Chondrocyte (in vitro differentiated cells): Measurements from ENCODE around the gene NPW. TPM values are rescaled to one million over a fixed set of nuclear protein-coding genes. Genes with fewer than 3 reads are reported as not detected.

Source experiments
- DNase-seq: peaks from one replicate; pipeline ENCODE4 v3.0.0; 2021; ENCODE audit warnings: mixed read lengths, low spot score
- H3K27ac Mint-ChIP-seq: one replicate; pipeline ENCODE4 v1.8.0; 2021; ENCODE audit warnings: mild to moderate bottlenecking, moderate library complexity, mixed read lengths; ENCODE audit not compliant: unreplicated experiment
- H3K27me3 Mint-ChIP-seq: 2 replicates; pipeline ENCODE4 v1.8.0; 2021; ENCODE audit warnings: low read depth, mixed read lengths
- H3K36me3 Mint-ChIP-seq: 2 replicates; pipeline ENCODE4 v1.8.0; 2021; ENCODE audit warnings: low read depth, mixed read lengths
- H3K4me1 Mint-ChIP-seq: 2 replicates; pipeline ENCODE4 v1.8.0; 2021; ENCODE audit warnings: low read depth, mild to moderate bottlenecking, mixed read lengths
- H3K4me3 Mint-ChIP-seq: one replicate; pipeline ENCODE4 v1.8.0; 2021; ENCODE audit warnings: mild to moderate bottlenecking, moderate library complexity, mixed read lengths; ENCODE audit not compliant: unreplicated experiment
- H3K9me3 Mint-ChIP-seq: 2 replicates; pipeline ENCODE4 v1.8.0; 2021; ENCODE audit warnings: low read depth, mixed read lengths
- CTCF ChIP-seq: fragments of 200-600 bp; sonication (generic); IDR thresholded peaks from 2 replicates; pipeline ENCODE4 v1.5.0; 2021; ENCODE audit warnings: antibody characterized with exemption, mild to moderate bottlenecking, moderate library complexity
- total RNA-seq: library from RNA; stranded (reverse); gene quantifications from 3 replicates; pipeline ENCODE4 v1.2.1, GENCODE V29; 2021

The NPW gene
- total RNA-seq, 1 donor from 2014 or later: 2.5 TPM

- no peaks in the 10 kb centered on the region for H3K36me3 Mint-ChIP-seq
- H3K4me1 Mint-ChIP-seq: peaks cover 11% of the 10 kb centered on the region
- DNase-seq: no peak
- no peak for TF ChIP-seq CTCF
- no peaks in the 10 kb centered on the region for H3K9me3 Mint-ChIP-seq
- H3K27me3 Mint-ChIP-seq: no peaks in the 10 kb centered on the region
- no peak overlapping the region for H3K27ac Mint-ChIP-seq
- no peak overlapping the region for H3K4me3 Mint-ChIP-seq
Observed at GRCh38 chr16:2013527-2013926, 6.1 kb upstream of the NPW start.

- DNase-seq: no peak
- no peaks in the 10 kb centered on the region for H3K9me3 Mint-ChIP-seq
- H3K27ac Mint-ChIP-seq: no peak overlapping the region
Observed at GRCh38 chr16:2015117-2015946, 4.3 kb upstream of the NPW start.

GRCh38 chr16:2015947-2016208 lies 3.7 kb upstream of the NPW start:
- Mint-ChIP-seq H3K27ac (no peak overlapping the region), H3K4me3 (no peak overlapping the region), H3K27me3 (peaks cover 8% of the 10 kb centered on the region), H3K4me1 (peaks cover 4% of the 10 kb centered on the region), H3K9me3 (no peaks in the 10 kb centered on the region), H3K36me3 (no peaks in the 10 kb centered on the region)
- TF ChIP-seq CTCF: no peak
- DNase-seq: no peak

More at GRCh38 chr16:2015117-2015946, 4.3 kb upstream of the NPW start:
- no peak overlapping the region for H3K4me3 Mint-ChIP-seq
- peaks cover 2% of the 10 kb centered on the region for H3K4me1 Mint-ChIP-seq
- no peak for TF ChIP-seq CTCF
- peaks cover 5% of the 10 kb centered on the region for H3K27me3 Mint-ChIP-seq
- H3K36me3 Mint-ChIP-seq: no peaks in the 10 kb centered on the region

- peak; percentile 74 for TF ChIP-seq CTCF
- Mint-ChIP-seq H3K4me1 (peaks cover 5% of the 10 kb centered on the region), H3K36me3 (no peaks in the 10 kb centered on the region), H3K9me3 (no peaks in the 10 kb centered on the region), H3K27me3 (peaks cover 11% of the 10 kb centered on the region), H3K27ac (no peak overlapping the region), H3K4me3 (no peak overlapping the region)
- DNase-seq: no peak
Observed at GRCh38 chr16:2016407-2016922, 3.1 kb upstream of the NPW start.

- Mint-ChIP-seq H3K36me3 (no peaks in the 10 kb centered on the region), H3K9me3 (no peaks in the 10 kb centered on the region), H3K4me3 (peak overlapping the region; percentile 46), H3K27me3 (peaks cover 13% of the 10 kb centered on the region), H3K4me1 (peaks cover 19% of the 10 kb centered on the region), H3K27ac (no peak overlapping the region)
- TF ChIP-seq CTCF: no peak
- no peak for DNase-seq
Observed at GRCh38 chr16:2019921-2020831, 591 bp downstream of the NPW start.
